ENCODE measurements around the gene FNDC10.
A peak's percentile ranks its signal among the peaks of the same experiment; 100 is the strongest.
"Not testable (repeated sequence)": the region's sequence is repeated elsewhere in the genome, so short reads cannot be mapped to it uniquely, and the experiment has no call there.

FNDC10 gene

DNA sequence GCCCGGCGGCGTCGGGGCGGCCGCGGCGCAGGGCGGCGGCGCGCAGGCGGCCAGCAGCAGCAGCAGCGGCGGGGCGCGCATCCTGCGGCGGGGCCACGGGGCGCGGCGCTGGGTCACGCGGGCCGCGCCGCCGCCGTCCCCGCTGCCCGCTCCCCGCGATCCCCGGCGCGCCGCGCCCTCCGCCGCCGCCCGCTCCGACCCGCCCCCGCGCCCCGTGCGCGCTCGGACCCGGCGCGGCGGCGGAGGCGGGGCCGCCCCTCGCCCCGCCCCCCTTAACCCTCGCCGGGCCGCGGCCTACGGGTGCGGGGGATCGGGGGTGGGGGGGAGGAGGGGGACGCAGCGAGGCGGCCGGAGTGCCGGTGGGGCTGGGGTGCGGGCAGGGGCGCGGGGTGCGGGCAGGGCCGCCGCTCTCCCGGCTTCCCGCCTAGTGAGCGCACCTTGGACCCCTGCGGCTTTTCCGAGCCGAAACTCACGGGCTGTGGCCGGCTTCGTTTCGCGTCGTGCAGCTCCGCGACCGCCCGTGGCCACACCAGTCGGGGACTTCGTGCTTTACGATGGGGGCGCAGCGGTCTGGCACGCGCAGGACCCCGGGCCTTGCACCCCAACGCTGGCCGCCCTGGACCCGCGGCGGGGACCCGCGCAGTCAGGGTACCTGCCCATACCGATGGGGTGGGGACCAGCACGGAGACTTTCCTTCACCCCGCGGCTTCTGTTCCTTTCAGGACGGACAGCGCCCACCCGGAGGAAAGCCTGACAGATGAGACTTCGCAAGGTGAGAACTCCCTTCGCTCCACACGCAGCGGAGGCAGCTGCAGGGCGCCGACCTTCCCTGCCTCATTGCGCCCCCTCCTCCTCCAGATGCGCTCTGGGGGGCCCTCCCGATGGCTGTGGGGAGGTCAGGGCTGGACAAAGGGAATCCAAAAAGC lies at the start of gene FNDC10:
FNDC10 (minus strand) TSS at position 201 of the 926 bp plus-strand sequence; CDS start at position 81, 120 bp downstream.
- no peak for DNase-seq (ENCODE audit: extremely low spot score)
- ChIA-PET CTCF (no interaction called here), POLR2A (interaction anchor here (5.4 kb wide), 1 partner anchor 15 kb away, joined by 33 read pairs; the partner anchor contains the start of gene MIB2)
- TF ChIP-seq BHLHE40 (IDR thresholded peaks at IDR 0.05; ENCODE audit: borderline replicate concordance) (no peak), L3MBTL2 (conservative IDR thresholded peaks at IDR 0.05) (peak; percentile 41; the same call in 1 of the 2 replicates)

GRCh38 chr1:1648265-1648664 lies 48.3 kb upstream of the FNDC10 start:
- DNase-seq (ENCODE audit: extremely low spot score); CTCF ChIA-PET: not testable (repeated sequence)

DNA sequence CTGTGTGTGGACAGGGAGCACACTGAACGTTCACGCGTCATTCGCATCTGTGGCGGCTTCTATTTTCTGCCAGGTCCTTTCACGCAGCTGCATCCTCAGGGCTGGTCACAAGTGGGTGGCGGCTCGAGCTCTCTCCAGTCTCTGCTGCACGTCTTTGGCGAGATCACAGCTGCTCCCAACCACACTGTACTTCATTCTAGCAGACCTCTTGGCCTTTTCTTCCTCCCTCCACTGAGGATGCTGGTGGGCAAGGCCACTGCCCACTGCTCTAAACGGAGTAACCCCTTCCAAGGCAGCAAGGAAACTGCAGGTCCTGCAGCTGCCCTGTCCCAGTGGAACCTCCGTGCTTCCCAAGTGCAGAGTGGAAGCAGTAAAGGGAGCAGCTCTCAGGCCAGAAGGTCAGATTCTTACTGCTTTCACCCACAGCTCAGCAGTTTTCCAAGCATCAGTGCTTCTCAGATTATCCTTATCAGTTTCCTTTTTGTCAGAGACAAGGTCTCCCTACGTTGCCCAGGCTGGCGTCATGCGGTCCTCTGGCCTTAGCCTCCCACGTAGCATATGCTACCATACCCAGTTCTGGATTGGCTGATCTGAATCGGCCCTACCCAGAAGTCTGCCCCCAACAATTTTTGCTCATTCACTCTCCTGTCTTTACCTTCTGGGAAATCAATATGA lies 47.8 kb upstream of the FNDC10 start:
- DNase-seq (ENCODE audit: extremely low spot score); CTCF ChIA-PET; POLR2A ChIA-PET: not testable (repeated sequence)

More at GRCh38 chr1:1648265-1648664, 48.3 kb upstream of the FNDC10 start:
- POLR2A ChIA-PET: not testable (repeated sequence)

- CTCF ChIA-PET: interaction anchor here (0.7 kb wide), 1 partner anchor 7 kb away, joined by 3 read pairs; no protein-coding TSS in a partner anchor
- DNase-seq (ENCODE audit: extremely low spot score); POLR2A ChIA-PET: not testable (repeated sequence)
Measured at GRCh38 chr1:1646326-1646725, 46.4 kb upstream of the FNDC10 start.

- POLR2A ChIA-PET; CTCF ChIA-PET; DNase-seq (ENCODE audit: extremely low spot score): not testable (repeated sequence)
Measured at GRCh38 chr1:1640711-1641461, 41.0 kb upstream of the FNDC10 start.

GRCh38 chr1:1640081-1640480 lies 40.1 kb upstream of the FNDC10 start:
- POLR2A ChIA-PET; DNase-seq (ENCODE audit: extremely low spot score); CTCF ChIA-PET: not testable (repeated sequence)

DNA sequence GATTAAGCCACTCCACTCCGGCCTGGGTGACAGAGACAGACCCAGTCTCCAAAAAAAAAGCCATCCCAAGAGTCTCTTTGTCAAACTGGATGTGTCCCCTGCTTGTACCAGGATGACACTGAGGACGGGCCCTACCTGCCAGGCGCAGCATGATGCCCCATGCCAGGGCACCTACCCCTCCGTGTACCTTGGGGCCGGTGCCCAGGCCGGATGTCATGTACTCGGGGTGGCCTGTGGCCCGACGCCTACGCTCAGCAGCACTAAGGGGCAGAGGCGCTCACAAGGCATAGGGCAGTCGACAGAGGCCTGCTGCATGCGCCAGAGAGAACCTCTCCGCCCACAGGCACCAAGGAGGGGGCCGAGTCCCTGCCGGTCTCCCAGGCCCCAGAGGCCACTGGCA lies 39.4 kb upstream of the FNDC10 start:
- DNase-seq (ENCODE audit: extremely low spot score); POLR2A ChIA-PET; CTCF ChIA-PET: not testable (repeated sequence)

- CTCF ChIA-PET; DNase-seq (ENCODE audit: extremely low spot score); POLR2A ChIA-PET: not testable (repeated sequence)
Measured at GRCh38 chr1:1638528-1638927, 38.6 kb upstream of the FNDC10 start.

- POLR2A ChIA-PET; CTCF ChIA-PET; DNase-seq (ENCODE audit: extremely low spot score): not testable (repeated sequence)
Measured at GRCh38 chr1:1637479-1637875, 37.5 kb upstream of the FNDC10 start.

DNA sequence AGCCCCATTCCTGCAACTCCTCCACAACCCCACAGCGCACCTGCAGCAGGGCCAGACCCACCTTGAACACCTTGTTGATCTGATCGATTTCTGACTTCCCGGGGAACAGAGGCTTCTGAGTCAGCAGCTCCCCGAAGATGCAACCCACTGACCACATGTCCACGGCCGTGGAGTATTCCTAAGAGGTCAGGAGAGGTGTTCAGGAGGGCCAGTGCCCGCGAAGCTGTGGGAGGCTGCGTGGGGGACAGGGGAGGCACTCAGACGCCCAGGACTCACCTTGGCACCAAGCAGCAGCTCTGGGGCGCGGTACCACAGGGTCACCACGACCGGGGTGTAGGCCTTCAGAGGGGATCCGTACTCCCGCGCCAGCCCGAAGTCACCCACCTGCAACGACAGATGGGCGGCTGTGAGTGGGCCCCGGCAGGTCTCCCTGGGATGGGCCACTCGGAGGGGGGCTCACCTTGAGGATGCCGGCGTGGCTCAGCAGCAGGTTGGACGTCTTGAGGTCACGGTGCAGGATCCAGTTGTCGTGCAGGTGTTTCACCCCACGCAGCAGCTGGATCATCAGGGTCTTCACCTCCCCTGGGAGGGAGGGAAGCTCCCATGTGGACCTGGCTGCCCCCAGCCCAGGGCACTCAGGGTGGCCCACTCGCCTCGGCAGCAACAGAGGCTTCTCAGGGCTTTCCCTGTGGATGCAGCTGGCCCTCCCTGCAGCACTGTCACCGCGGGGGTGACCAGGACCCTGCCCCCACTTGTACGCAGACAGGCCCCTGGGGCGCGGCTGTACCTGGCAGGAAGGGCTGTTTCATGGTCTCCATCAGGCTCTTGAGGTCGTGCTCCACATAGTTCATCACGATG lies 36.9 kb upstream of the FNDC10 start:
- DNase-seq (ENCODE audit: extremely low spot score); CTCF ChIA-PET: not testable (repeated sequence)
- POLR2A ChIA-PET: interaction anchor here (1.2 kb wide), 1 partner anchor 21 kb away, joined by 3 read pairs; the partner anchor contains the start of gene MIB2

DNA sequence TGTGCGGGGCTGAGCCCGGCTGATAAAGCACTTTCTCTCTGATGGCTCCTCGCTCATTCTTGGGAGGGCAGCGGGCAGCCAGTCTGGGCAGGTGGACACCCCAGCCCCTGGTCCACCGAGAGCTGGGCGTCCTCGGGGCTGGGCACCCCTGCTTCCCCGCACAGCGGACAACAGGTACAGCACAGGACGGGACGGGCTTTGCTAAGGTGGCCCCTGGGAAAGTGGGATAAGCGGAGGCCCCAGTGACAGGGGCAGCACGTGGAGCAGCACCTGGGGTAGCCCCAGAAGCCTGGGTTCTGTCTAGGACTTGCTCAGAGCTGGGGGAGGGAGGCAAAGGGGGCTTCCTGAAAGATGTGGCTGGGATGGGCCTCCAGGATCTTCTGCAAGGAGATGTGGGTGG lies 34.7 kb upstream of the FNDC10 start:
- DNase-seq (ENCODE audit: extremely low spot score); CTCF ChIA-PET; POLR2A ChIA-PET: not testable (repeated sequence)

DNA sequence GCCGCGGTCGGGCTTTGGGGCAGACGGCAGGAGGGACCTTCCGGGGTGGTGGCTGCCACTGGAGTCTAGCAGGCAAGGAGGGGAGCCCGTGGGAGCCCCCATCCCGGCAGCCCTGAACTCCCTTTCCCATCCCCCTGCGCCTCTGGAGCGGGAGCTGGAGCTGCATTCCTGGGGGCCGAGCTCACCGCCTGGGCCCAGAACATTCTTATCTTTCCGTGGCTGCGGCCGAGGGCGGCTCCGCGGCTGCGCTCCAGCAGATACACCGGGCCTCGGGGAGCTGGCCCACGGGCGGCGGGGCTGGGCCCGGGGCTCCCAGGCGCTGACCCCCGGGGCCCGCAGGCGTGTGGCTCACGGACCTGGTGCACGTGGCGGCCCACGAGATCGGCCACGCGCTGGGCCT lies 33.5 kb upstream of the FNDC10 start:
- DNase-seq (ENCODE audit: extremely low spot score); POLR2A ChIA-PET; CTCF ChIA-PET: not testable (repeated sequence)

Measured in HEK293T (cell line).